NCI-H2196 (cell line): ENCODE results near the gene VNN1.
"Not testable (repeated sequence)": the region's sequence is repeated elsewhere in the genome, so short reads cannot be mapped to it uniquely, and the experiment has no call there.

Experiments used
- DNase-seq: peaks from one replicate; lab custom pipeline; 2025; ENCODE audit not compliant: unreplicated experiment; lab: John Stamatoyannopoulos, UW

VNN1 gene

DNA sequence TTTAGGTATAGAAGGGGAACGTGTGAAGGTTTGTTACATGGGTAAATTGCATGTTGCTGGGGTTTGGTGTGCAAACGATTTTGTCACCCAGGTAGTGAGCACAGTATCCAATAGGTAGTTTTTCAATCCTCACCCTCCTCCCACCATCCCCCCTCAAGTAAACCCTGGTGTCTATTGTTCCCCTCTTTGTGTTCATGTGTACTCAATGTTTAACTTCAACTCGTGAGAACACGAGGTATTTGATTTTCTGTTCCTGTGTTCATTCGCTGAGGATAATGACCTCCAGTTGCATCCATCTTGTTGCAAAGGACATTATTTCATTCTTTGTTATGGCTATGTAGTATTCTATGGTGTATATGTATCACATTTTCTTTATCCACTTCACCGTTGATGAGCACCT is 11.6 kb upstream of the VNN1 start:
- DNase-seq = no peak

GRCh38 chr6:132719736-132720448 is 6.0 kb upstream of the VNN1 start:
- no peak for DNase-seq

DNA sequence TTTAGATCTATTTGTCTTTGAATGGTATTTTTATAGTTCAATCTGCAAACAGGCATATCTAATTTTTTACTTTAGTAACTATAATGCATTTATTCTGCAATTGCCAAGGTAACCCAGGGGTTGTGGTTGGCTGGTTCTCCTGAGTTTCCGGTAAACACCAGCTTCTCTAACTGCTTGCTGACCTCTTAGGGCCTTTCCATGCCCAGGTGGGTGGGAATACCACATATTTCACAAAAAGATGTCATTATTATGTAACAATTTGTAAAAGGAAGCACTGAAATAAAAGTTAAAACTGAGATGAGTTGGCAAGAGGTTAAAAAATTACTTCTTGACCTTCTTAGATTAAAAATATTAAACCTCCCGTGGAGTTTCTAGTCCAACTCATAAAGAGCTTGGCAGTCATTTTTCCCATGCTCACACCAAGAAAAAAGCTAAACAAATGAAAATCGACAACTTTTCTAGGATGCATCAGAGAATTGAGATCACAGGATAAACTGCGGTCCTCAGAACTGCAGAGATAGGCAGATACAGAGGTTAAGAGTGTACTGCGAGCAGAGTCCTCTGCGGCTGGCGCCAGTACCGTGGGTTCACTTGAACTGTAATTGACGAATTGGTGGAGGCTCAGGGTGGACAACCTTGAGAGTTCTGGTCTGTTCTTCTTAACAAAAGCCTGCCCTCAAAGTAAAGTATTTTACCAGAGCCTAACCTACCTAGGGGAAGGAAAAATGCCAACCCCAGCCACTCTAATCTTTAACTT is 2.2 kb upstream of the VNN1 start:
- no peak for DNase-seq

GRCh38 chr6:132715204-132715603 is 1.3 kb upstream of the VNN1 start:
- no peak for DNase-seq

DNA sequence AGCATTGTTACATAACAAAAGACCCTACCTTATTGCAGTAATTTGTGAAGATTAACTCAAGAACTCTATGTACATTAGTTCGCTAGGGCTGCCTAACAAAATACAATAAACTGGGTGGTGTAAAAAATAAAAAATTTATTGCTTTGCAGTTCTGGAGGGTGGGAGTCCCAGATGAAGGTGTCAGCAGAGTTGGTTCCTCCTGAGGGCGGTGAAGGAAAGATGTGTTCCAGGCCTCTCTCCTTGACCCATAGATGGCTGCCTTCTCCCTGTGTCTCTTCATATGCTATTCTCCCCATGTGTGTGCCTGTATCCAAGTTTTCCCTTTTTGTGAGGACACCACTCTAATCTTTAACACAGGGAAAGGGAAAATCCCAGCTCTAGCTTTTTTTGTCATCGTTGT is 305 bp upstream of the VNN1 start:
- no peak for DNase-seq

DNA sequence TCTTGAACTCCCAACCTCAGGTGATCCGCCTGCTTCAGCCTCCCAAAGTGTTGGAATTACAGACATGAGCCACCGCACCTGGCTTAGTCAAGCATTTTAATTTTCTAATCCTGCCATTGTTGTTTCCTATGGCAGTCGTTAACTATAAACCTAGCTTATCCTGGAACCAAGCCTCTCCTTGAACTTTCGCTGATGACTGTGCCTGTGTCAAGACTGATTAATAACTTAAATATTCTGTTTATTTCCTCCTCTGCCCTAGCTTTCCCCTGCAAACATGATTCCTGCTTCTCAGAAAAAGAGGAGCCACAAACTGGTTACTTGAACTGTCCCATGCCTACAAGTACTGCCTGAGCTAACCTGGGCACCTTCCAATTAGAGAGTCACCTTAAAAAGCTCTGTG is 1.5 kb downstream of the VNN1 start:
- DNase-seq = no peak

DNA sequence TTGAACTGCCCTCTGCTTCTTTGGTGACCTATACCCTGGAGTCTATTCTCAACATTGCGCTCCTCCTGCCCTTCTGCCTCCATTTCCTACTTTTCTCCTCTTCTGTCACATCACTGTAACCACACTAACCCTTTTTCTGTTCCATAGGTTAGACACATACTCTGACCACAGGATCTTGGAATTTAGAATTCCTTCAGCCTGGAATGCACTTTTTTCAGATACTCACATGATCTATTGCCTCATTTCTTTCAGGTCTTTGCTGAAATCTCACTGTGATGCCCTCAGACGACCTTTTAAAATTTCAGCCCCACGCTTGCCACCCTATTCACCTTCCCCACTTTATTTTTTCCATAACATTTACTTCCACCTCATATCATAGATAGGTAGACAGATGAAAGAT is 5.1 kb downstream of the VNN1 start:
- DNase-seq = no peak

DNA sequence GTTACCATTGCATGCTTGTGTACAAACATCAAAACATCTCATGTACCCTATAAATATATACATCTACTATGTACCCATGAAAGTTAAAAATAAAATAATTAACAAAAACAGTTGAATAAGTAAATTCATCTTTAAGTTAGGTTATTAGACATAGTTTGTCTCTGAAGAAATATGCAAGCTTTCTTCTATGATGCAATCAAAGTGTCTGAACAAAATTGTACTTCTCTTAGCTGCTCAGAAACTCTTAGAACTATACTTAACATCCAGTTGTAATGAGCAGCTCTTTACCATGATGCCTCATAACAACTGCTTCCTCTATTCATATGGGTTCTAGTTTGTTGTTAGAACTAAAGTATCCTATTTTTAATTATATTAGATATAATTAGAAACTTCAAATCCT is 5.9 kb downstream of the VNN1 start:
- DNase-seq = no peak

DNA sequence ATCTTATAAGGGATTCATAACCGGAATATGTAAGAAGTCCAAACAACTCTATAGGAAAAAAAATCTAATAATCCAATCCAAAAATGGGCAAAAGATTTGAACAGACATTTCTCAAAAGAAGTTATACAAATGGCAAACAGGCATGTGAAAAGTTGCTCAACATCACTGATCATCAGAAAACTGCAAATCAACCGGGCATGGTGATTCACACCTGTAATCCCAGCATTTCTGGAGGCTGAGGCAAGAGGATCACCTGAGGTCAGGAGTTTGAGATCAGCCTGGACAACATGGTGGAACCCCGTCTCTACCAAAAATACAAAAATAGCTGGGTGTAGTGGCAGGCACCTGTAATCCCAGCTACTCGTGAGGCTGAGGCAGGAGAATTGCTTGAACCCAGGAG is 7.1 kb downstream of the VNN1 start:
- not testable (repeated sequence) for DNase-seq

DNA sequence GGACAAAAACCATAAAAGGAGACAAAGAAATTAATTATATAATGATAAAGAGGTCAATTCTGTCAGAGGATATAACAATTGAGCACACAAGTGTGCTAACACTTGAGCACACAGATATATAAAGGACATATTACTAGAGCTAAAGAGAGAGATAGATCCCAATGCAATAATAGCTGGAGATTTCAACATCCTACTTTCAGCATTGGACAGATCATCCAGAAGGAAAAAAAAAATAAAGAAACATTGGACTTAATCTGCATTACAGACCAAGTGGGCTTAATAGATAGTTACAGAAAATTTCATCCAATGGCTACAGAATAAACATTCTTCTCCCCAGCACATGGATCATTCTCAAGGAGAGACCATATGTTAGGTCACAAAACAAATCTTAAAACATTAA is 9.9 kb downstream of the VNN1 start:
- DNase-seq = no peak

DNA sequence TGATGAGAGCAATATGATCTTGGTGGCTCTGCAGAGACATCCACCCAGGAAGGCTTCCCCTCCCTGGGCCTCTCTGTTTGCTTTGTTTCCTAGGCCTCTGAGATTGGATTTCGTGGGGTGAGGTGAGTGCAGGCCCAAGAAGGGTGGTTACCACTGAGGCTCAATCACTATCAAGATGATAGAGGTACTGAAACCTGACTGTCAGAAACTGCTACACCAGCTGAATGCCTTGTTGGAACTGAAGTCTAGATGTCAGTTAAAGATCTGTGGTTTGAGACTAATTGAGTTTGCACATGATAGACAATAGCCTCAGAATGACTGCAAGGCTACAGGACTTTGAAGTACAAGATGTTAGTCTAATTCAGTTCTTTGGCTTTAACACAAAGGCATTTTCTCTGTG is 15.2 kb downstream of the VNN1 start:
- DNase-seq = no peak

- no peak for DNase-seq
These were observed 18.1 kb downstream of the VNN1 start for GRCh38 chr6:132695773-132696172.

GRCh38 chr6:132693478-132693877 is 20.4 kb downstream of the VNN1 start:
- DNase-seq = no peak

DNA sequence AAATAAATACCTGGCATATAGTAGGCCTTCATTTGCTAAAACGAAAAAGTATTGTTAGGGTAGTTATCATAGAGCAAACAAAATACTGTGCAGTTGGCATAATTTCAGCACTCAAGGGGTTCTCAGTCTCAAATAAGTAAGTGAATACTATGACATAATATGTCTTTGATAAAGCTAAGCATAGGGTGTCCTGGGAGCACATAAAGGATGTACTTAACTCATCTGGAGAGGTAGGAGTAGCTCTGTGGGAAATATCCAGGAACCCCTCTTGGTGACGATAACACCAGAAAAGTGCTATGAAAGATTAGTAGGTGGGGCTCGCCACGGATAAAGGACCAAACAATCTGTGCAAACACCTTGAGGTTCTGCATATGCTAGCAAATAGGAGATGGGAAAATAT is 23.2 kb downstream of the VNN1 start:
- no peak for DNase-seq

GRCh38 chr6:132687306-132687705 is 26.5 kb downstream of the VNN1 start:
- no peak for DNase-seq

- DNase-seq = no peak
These were observed 27.3 kb downstream of the VNN1 start for GRCh38 chr6:132686531-132686930.

DNA sequence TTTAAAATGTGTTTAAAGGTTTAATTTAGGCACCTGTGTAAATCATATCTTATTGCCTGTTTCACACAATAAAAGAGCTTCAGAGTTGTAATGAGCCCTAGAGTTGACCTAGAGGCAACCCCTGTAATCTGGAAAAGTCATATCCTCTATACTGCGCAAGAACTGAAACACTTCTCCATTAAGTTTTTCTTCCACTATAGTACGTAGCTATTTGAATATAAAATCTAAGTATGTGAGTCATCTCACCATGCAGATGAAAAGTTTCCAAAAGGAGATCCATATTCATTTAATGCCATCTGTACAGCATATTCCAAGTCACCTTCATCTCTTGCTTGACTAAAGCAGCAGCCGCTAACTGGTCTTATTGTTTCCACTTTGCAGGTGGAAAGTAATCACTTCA is 28.8 kb downstream of the VNN1 start:
- DNase-seq = no peak

- no peak for DNase-seq
These were observed 29.6 kb downstream of the VNN1 start for GRCh38 chr6:132684272-132684671.

GRCh38 chr6:132683543-132683942 is 30.3 kb downstream of the VNN1 start:
- DNase-seq = no peak

GRCh38 chr6:132679094-132679493 is 34.8 kb downstream of the VNN1 start:
- DNase-seq = not testable (repeated sequence)

DNA sequence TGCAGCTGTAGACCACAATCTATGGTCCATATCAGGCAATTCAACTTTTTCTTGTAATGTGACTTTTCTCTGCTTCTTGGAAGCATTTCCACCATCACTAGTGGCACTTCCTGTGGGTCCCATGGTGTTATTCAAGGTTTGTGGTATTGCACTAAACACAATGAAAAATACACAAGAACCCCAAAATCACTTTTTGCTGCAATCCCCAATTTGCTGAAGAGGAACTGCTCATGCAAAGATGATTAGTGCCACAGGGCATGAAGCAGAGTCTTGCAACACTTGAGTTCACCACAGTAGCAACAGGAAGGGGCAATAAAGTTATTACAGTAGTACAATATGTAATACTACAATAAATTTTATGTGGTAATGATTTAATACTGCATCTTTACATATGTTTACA is 38.1 kb downstream of the VNN1 start:
- no peak for DNase-seq

- no peak for DNase-seq
These were observed 38.9 kb downstream of the VNN1 start for GRCh38 chr6:132675002-132675401.
